ENCODE measurements around the gene UBR2.

The UBR2 gene

GRCh38 chr6:42615518-42615917 lies 51.7 kb downstream of the UBR2 start:
- Mint-ChIP-seq H3K4me3 (no peak overlapping the region), H3K27me3 (no peaks in the 10 kb centered on the region), H3K4me1 (ENCODE audit: low read depth in 2 of 2) (peaks cover 0 to 2% of the 10 kb centered on the region in 2 donors), H3K9me3 (no peaks in the 10 kb centered on the region), H3K36me3 (ENCODE audit: insufficient read depth) (peaks cover 60% of the 10 kb centered on the region), H3K27ac (no peak overlapping the region)
- ATAC-seq (replicated peaks) (no peak), DNase-seq (no peak)

GRCh38 chr6:42616716-42617115 lies 52.9 kb downstream of the UBR2 start:
- DNase-seq (no peak), ATAC-seq (replicated peaks) (no peak)
- Mint-ChIP-seq H3K27ac (no peak overlapping the region), H3K4me3 (no peak overlapping the region), H3K36me3 (ENCODE audit: insufficient read depth) (peaks cover 65% of the 10 kb centered on the region), H3K9me3 (no peaks in the 10 kb centered on the region), H3K27me3 (no peaks in the 10 kb centered on the region), H3K4me1 (ENCODE audit: low read depth in 2 of 2) (peaks cover 0 to 2% of the 10 kb centered on the region in 2 donors)

GRCh38 chr6:42618105-42618504 lies 54.3 kb downstream of the UBR2 start:
- no peaks in the 10 kb centered on the region for H3K27me3 Mint-ChIP-seq
- H3K9me3 Mint-ChIP-seq: no peaks in the 10 kb centered on the region
- no peak overlapping the region for H3K4me3 Mint-ChIP-seq
- H3K27ac Mint-ChIP-seq: no peak overlapping the region
- DNase-seq (no peak), ATAC-seq (replicated peaks) (no peak)
- peaks cover 62% of the 10 kb centered on the region for H3K36me3 Mint-ChIP-seq (ENCODE audit: insufficient read depth)
- H3K4me1 Mint-ChIP-seq (ENCODE audit: low read depth in 2 of 2): peaks cover 0 to 2% of the 10 kb centered on the region in 2 donors

- H3K4me1 Mint-ChIP-seq (ENCODE audit: low read depth in 2 of 2): peaks cover 0 to 2% of the 10 kb centered on the region in 2 donors
- no peaks in the 10 kb centered on the region for H3K9me3 Mint-ChIP-seq
- ATAC-seq (replicated peaks): no peak
- H3K36me3 Mint-ChIP-seq (ENCODE audit: insufficient read depth): peaks cover 67% of the 10 kb centered on the region
- DNase-seq: no peak
- no peak overlapping the region for H3K27ac Mint-ChIP-seq
- H3K4me3 Mint-ChIP-seq: no peak overlapping the region
- H3K27me3 Mint-ChIP-seq: no peaks in the 10 kb centered on the region
These were observed 54.9 kb downstream of the UBR2 start for GRCh38 chr6:42618686-42619085.

GRCh38 chr6:42619963-42620362 lies 56.1 kb downstream of the UBR2 start:
- Mint-ChIP-seq H3K27me3 (no peaks in the 10 kb centered on the region), H3K27ac (peak overlapping the region in 1 of 2 donors; percentile 74), H3K36me3 (ENCODE audit: insufficient read depth) (peaks cover 69% of the 10 kb centered on the region), H3K4me3 (no peak overlapping the region), H3K9me3 (no peaks in the 10 kb centered on the region), H3K4me1 (ENCODE audit: low read depth in 2 of 2) (no peaks in the 10 kb centered on the region)
- DNase-seq (no peak), ATAC-seq (replicated peaks) (no peak)

GRCh38 chr6:42624601-42625000 lies 60.8 kb downstream of the UBR2 start:
- H3K36me3 Mint-ChIP-seq (ENCODE audit: insufficient read depth): peaks cover 56% of the 10 kb centered on the region
- no peak for DNase-seq

GRCh38 chr6:42627044-42627443 lies 63.2 kb downstream of the UBR2 start:
- H3K4me3 Mint-ChIP-seq: no peak overlapping the region
- ATAC-seq (replicated peaks): no peak
- peaks cover 55% of the 10 kb centered on the region for H3K36me3 Mint-ChIP-seq (ENCODE audit: insufficient read depth)
- H3K27me3 Mint-ChIP-seq: no peaks in the 10 kb centered on the region
- no peak for DNase-seq
- peaks cover 9 to 19% of the 10 kb centered on the region in 2 donors for H3K4me1 Mint-ChIP-seq (ENCODE audit: low read depth in 2 of 2)
- H3K9me3 Mint-ChIP-seq: no peaks in the 10 kb centered on the region
- H3K27ac Mint-ChIP-seq: peak overlapping the region; percentile 44 to 85

More at GRCh38 chr6:42624601-42625000, 60.8 kb downstream of the UBR2 start:
- ATAC-seq (replicated peaks): no peak
- Mint-ChIP-seq H3K4me3 (no peak overlapping the region), H3K27ac (peak overlapping the region; percentile 28 to 46), H3K27me3 (no peaks in the 10 kb centered on the region), H3K4me1 (ENCODE audit: low read depth in 2 of 2) (peaks cover 6 to 11% of the 10 kb centered on the region in 2 donors), H3K9me3 (no peaks in the 10 kb centered on the region)

GRCh38 chr6:42627674-42628073 lies 63.8 kb downstream of the UBR2 start:
- H3K27ac Mint-ChIP-seq: peak overlapping the region; percentile 44 to 85
- no peak overlapping the region for H3K4me3 Mint-ChIP-seq
- no peak for DNase-seq
- ATAC-seq (replicated peaks): no peak
- no peaks in the 10 kb centered on the region for H3K9me3 Mint-ChIP-seq
- peaks cover 56% of the 10 kb centered on the region for H3K36me3 Mint-ChIP-seq (ENCODE audit: insufficient read depth)
- H3K27me3 Mint-ChIP-seq: no peaks in the 10 kb centered on the region
- H3K4me1 Mint-ChIP-seq (ENCODE audit: low read depth in 2 of 2): peaks cover 9 to 19% of the 10 kb centered on the region in 2 donors

GRCh38 chr6:42628604-42629003 lies 64.8 kb downstream of the UBR2 start:
- H3K4me1 Mint-ChIP-seq (ENCODE audit: low read depth in 2 of 2): peaks cover 9 to 19% of the 10 kb centered on the region in 2 donors
- H3K27ac Mint-ChIP-seq: no peak overlapping the region
- ATAC-seq (replicated peaks) (no peak), DNase-seq (no peak)
- H3K27me3 Mint-ChIP-seq: no peaks in the 10 kb centered on the region
- H3K9me3 Mint-ChIP-seq: no peaks in the 10 kb centered on the region
- H3K4me3 Mint-ChIP-seq: no peak overlapping the region
- H3K36me3 Mint-ChIP-seq (ENCODE audit: insufficient read depth): peaks cover 56% of the 10 kb centered on the region

GRCh38 chr6:42629845-42630244 lies 66.0 kb downstream of the UBR2 start:
- Mint-ChIP-seq H3K36me3 (ENCODE audit: insufficient read depth) (peaks cover 51% of the 10 kb centered on the region), H3K27me3 (no peaks in the 10 kb centered on the region), H3K4me1 (ENCODE audit: low read depth in 2 of 2) (peaks cover 9 to 19% of the 10 kb centered on the region in 2 donors), H3K4me3 (no peak overlapping the region), H3K9me3 (no peaks in the 10 kb centered on the region), H3K27ac (peak overlapping the region; percentile 89 to 92)
- ATAC-seq (replicated peaks): peak; percentile 42
- DNase-seq: no peak

- Mint-ChIP-seq H3K9me3 (no peaks in the 10 kb centered on the region), H3K36me3 (ENCODE audit: insufficient read depth) (peaks cover 83% of the 10 kb centered on the region), H3K4me1 (ENCODE audit: low read depth in 2 of 2) (peaks cover 2 to 15% of the 10 kb centered on the region in 2 donors), H3K27ac (peak overlapping the region; percentile 44 to 64), H3K27me3 (no peaks in the 10 kb centered on the region), H3K4me3 (no peak overlapping the region)
- ATAC-seq (replicated peaks) (no peak), DNase-seq (no peak)
These were observed 73.9 kb downstream of the UBR2 start for GRCh38 chr6:42637681-42638080.

- no peak for ATAC-seq (replicated peaks)
- peak overlapping the region in 1 of 2 donors; percentile 10 for H3K27ac Mint-ChIP-seq
- H3K36me3 Mint-ChIP-seq (ENCODE audit: insufficient read depth): peaks cover 77% of the 10 kb centered on the region
- no peaks in the 10 kb centered on the region for H3K27me3 Mint-ChIP-seq
- peaks cover under 1 to 8% of the 10 kb centered on the region in 2 donors for H3K4me1 Mint-ChIP-seq (ENCODE audit: low read depth in 2 of 2)
- H3K9me3 Mint-ChIP-seq: no peaks in the 10 kb centered on the region
- DNase-seq: no peak
- H3K4me3 Mint-ChIP-seq: no peak overlapping the region
These were observed 79.0 kb downstream of the UBR2 start for GRCh38 chr6:42642794-42643193.

- Mint-ChIP-seq H3K4me1 (ENCODE audit: low read depth in 2 of 2) (no peaks in the 10 kb centered on the region), H3K36me3 (ENCODE audit: insufficient read depth) (peaks cover 73% of the 10 kb centered on the region), H3K9me3 (no peaks in the 10 kb centered on the region), H3K4me3 (no peak overlapping the region), H3K27me3 (no peaks in the 10 kb centered on the region), H3K27ac (peak overlapping the region in 1 of 2 donors; percentile 45)
- ATAC-seq (replicated peaks) (no peak), DNase-seq (no peak)
These were observed 80.4 kb downstream of the UBR2 start for GRCh38 chr6:42644211-42644610.

GRCh38 chr6:42652024-42652746 lies 88.4 kb downstream of the UBR2 start:
- no peaks in the 10 kb centered on the region for H3K27me3 Mint-ChIP-seq
- peaks cover 0 to 1% of the 10 kb centered on the region in 2 donors for H3K4me1 Mint-ChIP-seq (ENCODE audit: low read depth in 2 of 2)
- ATAC-seq (replicated peaks): no peak
- H3K36me3 Mint-ChIP-seq (ENCODE audit: insufficient read depth): peaks cover 85% of the 10 kb centered on the region
- no peak overlapping the region for H3K27ac Mint-ChIP-seq
- H3K9me3 Mint-ChIP-seq: no peaks in the 10 kb centered on the region
- DNase-seq: no peak
- no peak overlapping the region for H3K4me3 Mint-ChIP-seq
